ENCODE data around the gene WDFY4. TPM values are rescaled to one million over a fixed set of nuclear protein-coding genes. Genes with fewer than 3 reads are reported as not detected.
A peak's percentile ranks its signal among the peaks of the same experiment; 100 is the strongest.

WDFY4 gene
- total and polyA plus RNA-seq, 4 donors: 3.1 to 3.8 (median 3.5) TPM

DNA sequence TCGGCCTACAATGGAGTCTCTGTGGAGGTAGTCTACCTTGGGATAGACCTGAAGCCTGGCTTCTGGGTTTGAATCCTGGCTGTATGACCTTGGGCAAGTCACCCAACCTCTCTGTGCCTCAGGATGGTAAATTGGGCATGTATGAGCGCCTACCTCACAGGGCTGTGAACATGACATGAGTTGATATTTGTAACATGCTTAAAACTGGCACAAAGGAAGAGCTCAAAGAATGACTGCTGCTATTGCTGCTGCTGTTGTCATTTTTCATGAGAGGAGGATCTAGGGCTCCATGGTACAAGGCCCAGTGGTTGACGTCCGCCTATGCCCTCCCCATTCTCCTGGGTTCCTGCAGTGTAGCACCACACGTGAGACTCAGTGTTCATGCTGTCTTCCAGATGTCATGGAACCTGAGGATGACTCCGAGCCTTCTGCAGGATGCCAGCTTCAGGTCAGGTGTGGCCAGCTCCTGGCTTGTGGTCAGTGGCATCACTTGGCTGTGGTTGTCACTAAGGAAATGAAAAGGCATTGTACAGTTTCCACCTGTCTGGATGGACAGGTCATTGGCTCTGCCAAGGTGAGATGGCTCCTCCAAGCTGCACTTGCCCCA, 95.0 kb downstream of the WDFY4 start:
- H3K27me3 ChIP-seq (ENCODE audit: control insufficient read depth, insufficient read depth, low read length): no peaks in the 10 kb centered on the region
- no peaks in the 10 kb centered on the region for H3K36me3 ChIP-seq (ENCODE audit: control insufficient read depth, insufficient read depth, low read length)
- no peak overlapping the region for H3K4me3 ChIP-seq (ENCODE audit: low read depth, low read length)
- WGBS (ENCODE audit: insufficient coverage): 91% methylated on average over 6 of the region's 6 CpGs
- H3K4me1 ChIP-seq (ENCODE audit: control insufficient read depth, insufficient read depth, low read length): peaks cover 5% of the 10 kb centered on the region
- no peak overlapping the region for H3K27ac ChIP-seq (ENCODE audit: low read depth, low read length)
- no peaks in the 10 kb centered on the region for H3K9me3 ChIP-seq (ENCODE audit: control insufficient read depth, insufficient read depth, low read length)
- DNase-seq (ENCODE audit: low read depth in 4 of 6, low spot score in 6 of 6): no peak

DNA sequence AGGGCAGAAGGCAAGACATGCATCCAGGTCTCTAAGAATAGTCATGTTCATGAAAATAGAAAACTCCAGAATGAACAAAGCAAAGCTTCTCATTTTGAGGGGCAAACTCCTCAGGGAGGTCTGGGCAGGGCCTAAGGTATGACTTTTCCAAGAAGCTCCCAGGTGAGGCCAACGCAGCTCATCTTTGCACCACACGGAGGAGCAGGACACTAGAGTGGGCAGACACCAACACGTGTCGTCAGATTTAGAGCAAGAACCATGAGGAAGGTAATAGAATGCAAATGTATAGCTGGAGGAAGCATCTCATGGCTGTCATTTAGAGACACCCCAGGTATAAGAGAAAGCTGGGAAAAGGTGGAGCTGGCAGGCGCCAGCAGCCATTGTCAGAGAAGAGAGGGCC, 95.7 kb downstream of the WDFY4 start:
- Histone ChIP-seq H3K4me1 (ENCODE audit: control insufficient read depth, insufficient read depth, low read length) (peaks cover 5% of the 10 kb centered on the region), H3K36me3 (ENCODE audit: control insufficient read depth, insufficient read depth, low read length) (no peaks in the 10 kb centered on the region), H3K27ac (ENCODE audit: low read depth, low read length) (no peak overlapping the region), H3K9me3 (ENCODE audit: control insufficient read depth, insufficient read depth, low read length) (no peaks in the 10 kb centered on the region), H3K4me3 (ENCODE audit: low read depth, low read length) (no peak overlapping the region), H3K27me3 (ENCODE audit: control insufficient read depth, insufficient read depth, low read length) (no peaks in the 10 kb centered on the region)
- no peak for DNase-seq (ENCODE audit: low read depth in 4 of 6, low spot score in 6 of 6)
- WGBS (ENCODE audit: insufficient coverage): 96% methylated on average over 5 of the region's 5 CpGs

DNA sequence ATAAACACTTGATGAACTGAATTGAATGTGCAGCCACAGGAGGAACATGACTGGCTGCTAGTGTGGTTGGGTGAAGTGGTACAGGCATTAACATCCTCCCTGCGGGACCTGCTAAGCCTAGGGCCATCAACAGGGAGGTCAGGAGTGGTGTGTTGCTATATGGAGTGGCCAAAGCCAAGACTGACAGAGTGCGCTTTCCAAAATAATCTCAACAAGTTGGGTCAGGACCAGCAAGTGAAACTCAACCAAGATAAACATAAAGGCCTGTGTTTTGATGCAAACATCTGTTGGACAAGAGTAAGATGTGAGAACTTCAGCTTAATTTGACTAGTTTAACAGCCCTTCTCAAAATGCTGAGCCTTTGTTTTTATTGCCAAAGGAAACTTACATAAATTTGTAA, 97.7 kb downstream of the WDFY4 start:
- peak in 1 of 6 donors; percentile 64 for DNase-seq (ENCODE audit: low read depth in 4 of 6, low spot score in 6 of 6)
- no CpG with 5 or more reads among the region's 2 CpGs for WGBS (ENCODE audit: insufficient coverage)
- Histone ChIP-seq H3K4me3 (ENCODE audit: low read depth, low read length) (no peak overlapping the region), H3K4me1 (ENCODE audit: control insufficient read depth, insufficient read depth, low read length) (no peaks in the 10 kb centered on the region), H3K27ac (ENCODE audit: low read depth, low read length) (no peak overlapping the region), H3K36me3 (ENCODE audit: control insufficient read depth, insufficient read depth, low read length) (no peaks in the 10 kb centered on the region), H3K9me3 (ENCODE audit: control insufficient read depth, insufficient read depth, low read length) (no peaks in the 10 kb centered on the region), H3K27me3 (ENCODE audit: control insufficient read depth, insufficient read depth, low read length) (no peaks in the 10 kb centered on the region)

DNA sequence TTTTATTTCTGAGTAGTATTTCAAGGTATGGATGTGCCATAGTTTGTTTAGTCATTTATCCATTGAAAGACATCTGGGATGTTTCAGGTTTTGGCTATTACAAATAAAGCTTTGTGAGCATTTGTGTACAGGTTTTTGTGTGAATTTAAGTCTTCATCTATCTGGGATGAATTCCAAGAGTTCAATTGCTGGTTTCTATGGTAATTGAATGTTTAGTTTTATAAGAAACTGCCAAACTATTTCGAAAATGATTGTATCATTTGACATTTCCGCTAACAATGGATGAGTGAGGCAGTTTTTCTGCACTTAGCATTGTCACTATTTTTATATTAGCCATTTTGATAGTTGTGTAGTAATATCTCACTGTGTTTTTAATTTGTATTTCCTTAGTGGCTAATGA, 99.4 kb downstream of the WDFY4 start:
- H3K4me3 ChIP-seq (ENCODE audit: low read depth, low read length): no peak overlapping the region
- no peak for DNase-seq (ENCODE audit: low read depth in 4 of 6, low spot score in 6 of 6)
- H3K4me1 ChIP-seq (ENCODE audit: control insufficient read depth, insufficient read depth, low read length): no peaks in the 10 kb centered on the region
- H3K36me3 ChIP-seq (ENCODE audit: control insufficient read depth, insufficient read depth, low read length): no peaks in the 10 kb centered on the region
- no peaks in the 10 kb centered on the region for H3K9me3 ChIP-seq (ENCODE audit: control insufficient read depth, insufficient read depth, low read length)
- H3K27ac ChIP-seq (ENCODE audit: low read depth, low read length): no peak overlapping the region
- no peaks in the 10 kb centered on the region for H3K27me3 ChIP-seq (ENCODE audit: control insufficient read depth, insufficient read depth, low read length)
- WGBS (ENCODE audit: insufficient coverage): no CpG with 5 or more reads among the region's 2 CpGs

DNA sequence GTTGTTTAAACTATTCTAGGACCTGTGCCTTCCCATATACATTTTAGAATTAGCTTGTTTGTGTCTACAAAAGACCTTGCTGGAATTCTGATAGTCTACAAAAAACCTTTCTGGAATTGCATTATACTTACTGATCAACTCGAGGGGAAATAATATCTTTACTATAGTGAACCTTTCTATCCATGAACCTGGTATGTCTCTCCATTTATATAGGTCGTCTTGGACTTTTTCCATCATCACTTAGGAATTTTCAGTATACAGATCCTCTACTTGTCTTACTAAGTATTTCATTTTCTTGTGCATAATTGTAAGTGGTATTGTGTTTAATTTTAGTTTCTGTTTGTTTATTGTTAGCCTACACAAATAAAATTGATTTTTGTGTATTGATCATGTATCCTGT, 101.1 kb downstream of the WDFY4 start:
- H3K4me3 ChIP-seq (ENCODE audit: low read depth, low read length): no peak overlapping the region
- WGBS (ENCODE audit: insufficient coverage): no CpG with 5 or more reads among the region's 2 CpGs
- H3K9me3 ChIP-seq (ENCODE audit: control insufficient read depth, insufficient read depth, low read length): no peaks in the 10 kb centered on the region
- no peaks in the 10 kb centered on the region for H3K36me3 ChIP-seq (ENCODE audit: control insufficient read depth, insufficient read depth, low read length)
- no peak for DNase-seq (ENCODE audit: low read depth in 4 of 6, low spot score in 6 of 6)
- H3K27me3 ChIP-seq (ENCODE audit: control insufficient read depth, insufficient read depth, low read length): no peaks in the 10 kb centered on the region
- peaks cover 5% of the 10 kb centered on the region for H3K4me1 ChIP-seq (ENCODE audit: control insufficient read depth, insufficient read depth, low read length)
- H3K27ac ChIP-seq (ENCODE audit: low read depth, low read length): no peak overlapping the region

DNA sequence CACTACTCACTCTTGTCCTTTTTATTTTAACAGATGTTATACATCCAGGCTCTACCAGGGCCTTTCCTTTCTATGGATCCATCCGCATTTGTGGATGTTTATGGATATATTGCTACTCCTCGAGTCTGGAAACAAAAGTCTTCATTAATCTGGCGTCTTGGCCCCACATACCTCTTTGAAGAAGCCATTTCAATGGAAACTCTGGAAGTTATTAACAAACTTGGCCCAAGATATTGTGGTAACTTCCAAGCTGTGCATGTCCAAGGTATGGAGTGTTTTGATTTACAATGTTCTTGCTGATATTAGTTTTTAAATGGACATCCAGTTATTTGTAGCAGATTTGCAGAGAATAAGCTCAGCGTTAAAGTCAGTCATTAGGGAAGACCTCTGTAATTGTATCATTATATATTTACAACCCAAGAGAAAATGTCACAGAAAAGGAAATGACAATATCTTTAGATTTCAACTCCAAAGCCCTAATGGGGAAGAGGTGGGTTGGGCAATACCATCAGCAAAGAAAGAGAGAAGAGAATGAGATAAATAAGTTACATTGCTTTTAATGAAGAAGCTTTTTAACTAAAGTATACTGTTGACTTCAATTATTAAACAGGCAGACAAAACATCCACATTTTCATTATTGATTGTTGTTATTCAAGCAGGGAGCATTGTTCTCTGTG, 102.1 kb downstream of the WDFY4 start:
- Histone ChIP-seq H3K4me3 (ENCODE audit: low read depth, low read length) (no peak overlapping the region), H3K9me3 (ENCODE audit: control insufficient read depth, insufficient read depth, low read length) (no peaks in the 10 kb centered on the region), H3K27ac (ENCODE audit: low read depth, low read length) (no peak overlapping the region), H3K36me3 (ENCODE audit: control insufficient read depth, insufficient read depth, low read length) (no peaks in the 10 kb centered on the region), H3K4me1 (ENCODE audit: control insufficient read depth, insufficient read depth, low read length) (peaks cover 5% of the 10 kb centered on the region), H3K27me3 (ENCODE audit: control insufficient read depth, insufficient read depth, low read length) (no peaks in the 10 kb centered on the region)
- 90% methylated on average over 2 of the region's 4 CpGs for WGBS (ENCODE audit: insufficient coverage)
- no peak for DNase-seq (ENCODE audit: low read depth in 4 of 6, low spot score in 6 of 6)

DNA sequence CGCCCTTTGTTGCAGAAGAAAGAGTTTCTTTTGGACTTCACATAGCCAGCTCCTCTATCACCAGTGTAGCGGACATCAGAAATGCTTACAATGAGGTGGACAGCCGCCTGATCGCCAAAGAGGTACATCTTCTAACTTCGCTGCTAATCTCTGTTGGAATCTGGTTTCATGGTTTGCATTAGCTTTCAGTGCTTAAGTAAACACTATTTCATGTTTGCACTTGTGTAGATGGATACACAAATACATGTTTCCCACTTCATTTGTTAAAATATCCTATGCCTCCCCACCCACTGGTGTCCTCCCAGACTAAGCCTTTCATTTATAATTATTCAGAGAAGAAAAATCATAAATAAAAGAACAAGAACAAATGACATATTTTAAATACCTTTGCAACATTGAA, 103.9 kb downstream of the WDFY4 start:
- no peak for DNase-seq (ENCODE audit: low read depth in 4 of 6, low spot score in 6 of 6)
- H3K9me3 ChIP-seq (ENCODE audit: control insufficient read depth, insufficient read depth, low read length): no peaks in the 10 kb centered on the region
- no peaks in the 10 kb centered on the region for H3K36me3 ChIP-seq (ENCODE audit: control insufficient read depth, insufficient read depth, low read length)
- H3K4me1 ChIP-seq (ENCODE audit: control insufficient read depth, insufficient read depth, low read length): peaks cover 5% of the 10 kb centered on the region
- H3K27ac ChIP-seq (ENCODE audit: low read depth, low read length): no peak overlapping the region
- 80% methylated on average over 2 of the region's 5 CpGs for WGBS (ENCODE audit: insufficient coverage)
- no peak overlapping the region for H3K4me3 ChIP-seq (ENCODE audit: low read depth, low read length)
- H3K27me3 ChIP-seq (ENCODE audit: control insufficient read depth, insufficient read depth, low read length): no peaks in the 10 kb centered on the region

DNA sequence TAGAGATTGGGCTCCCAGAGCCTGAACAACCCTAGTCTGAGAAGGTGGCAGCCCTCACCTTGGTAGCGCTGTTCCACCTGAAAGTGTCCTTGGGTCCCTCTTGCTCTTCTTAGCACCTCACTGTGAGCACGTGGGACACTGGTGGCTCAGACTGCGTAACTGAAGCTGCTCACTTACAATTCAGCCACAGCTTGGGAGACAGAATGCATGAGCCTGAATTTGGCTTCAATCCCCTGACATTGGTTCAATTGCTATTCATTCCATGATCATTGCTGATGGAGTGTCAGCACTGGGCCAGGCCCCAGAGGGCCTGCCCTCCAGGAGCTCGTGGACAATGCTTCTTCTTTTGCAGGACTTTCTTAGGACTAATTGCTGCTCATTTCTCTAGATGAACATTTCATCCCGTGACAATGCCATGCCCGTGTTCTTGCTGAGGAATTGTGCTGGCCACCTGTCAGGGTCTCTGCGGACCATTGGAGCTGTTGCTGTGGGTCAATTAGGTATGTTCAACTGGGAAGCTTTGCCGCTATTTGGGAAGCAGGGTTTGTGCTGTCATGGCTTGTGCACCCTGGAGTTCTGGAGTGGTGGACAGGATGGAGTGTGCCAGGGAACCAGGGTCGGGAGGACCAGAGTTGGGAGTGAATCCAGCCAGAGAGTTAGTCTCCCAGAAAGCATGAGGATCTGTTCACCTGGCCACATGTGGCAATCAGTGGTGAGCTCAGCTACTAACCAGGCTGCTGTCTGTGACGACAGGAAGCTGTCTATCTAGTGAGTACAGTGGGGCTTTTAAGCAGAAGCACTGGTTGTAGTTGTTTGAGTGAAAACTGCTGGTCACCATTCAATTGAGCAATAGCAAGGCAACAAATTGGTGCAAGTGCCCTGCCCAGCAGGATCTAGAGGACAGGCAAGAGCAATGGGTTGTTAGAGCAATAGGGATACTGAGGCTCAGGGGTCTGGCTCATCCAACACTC, 105.1 kb downstream of the WDFY4 start:
- Histone ChIP-seq H3K36me3 (ENCODE audit: control insufficient read depth, insufficient read depth, low read length) (no peaks in the 10 kb centered on the region), H3K4me3 (ENCODE audit: low read depth, low read length) (no peak overlapping the region), H3K4me1 (ENCODE audit: control insufficient read depth, insufficient read depth, low read length) (peaks cover 5% of the 10 kb centered on the region), H3K27me3 (ENCODE audit: control insufficient read depth, insufficient read depth, low read length) (no peaks in the 10 kb centered on the region), H3K9me3 (ENCODE audit: control insufficient read depth, insufficient read depth, low read length) (no peaks in the 10 kb centered on the region), H3K27ac (ENCODE audit: low read depth, low read length) (no peak overlapping the region)
- peak in 1 of 6 donors; percentile 71 for DNase-seq (ENCODE audit: low read depth in 4 of 6, low spot score in 6 of 6)
- 76% methylated on average over 10 of the region's 10 CpGs for WGBS (ENCODE audit: insufficient coverage)

DNA sequence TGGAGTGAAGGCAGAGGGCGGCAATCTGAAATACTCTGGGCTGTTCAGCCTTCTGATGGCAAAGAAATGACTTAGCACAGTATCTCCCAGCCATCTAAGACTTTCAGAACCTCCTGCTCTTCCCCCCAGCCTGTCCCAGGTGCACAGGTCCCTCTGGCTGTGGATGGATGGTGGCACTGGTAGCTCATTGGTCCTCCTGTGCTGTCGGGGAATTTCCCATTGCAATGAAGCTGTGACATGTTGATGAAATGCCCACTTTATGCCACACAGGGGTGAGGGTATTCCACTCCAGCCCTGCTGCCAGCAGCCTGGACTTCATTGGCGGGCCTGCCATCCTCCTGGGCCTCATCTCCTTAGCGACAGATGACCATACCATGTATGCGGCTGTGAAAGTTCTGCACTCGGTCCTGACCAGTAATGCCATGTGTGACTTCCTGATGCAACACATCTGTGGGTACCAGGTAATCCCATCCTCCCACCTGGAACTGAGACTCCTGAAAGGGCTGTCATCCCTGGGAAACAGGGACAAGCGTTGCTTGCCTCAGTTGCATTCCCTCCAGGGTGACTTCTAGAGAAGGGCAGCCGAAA, 105.9 kb downstream of the WDFY4 start:
- no peaks in the 10 kb centered on the region for H3K27me3 ChIP-seq (ENCODE audit: control insufficient read depth, insufficient read depth, low read length)
- H3K27ac ChIP-seq (ENCODE audit: low read depth, low read length): no peak overlapping the region
- H3K4me3 ChIP-seq (ENCODE audit: low read depth, low read length): no peak overlapping the region
- peaks cover 5% of the 10 kb centered on the region for H3K4me1 ChIP-seq (ENCODE audit: control insufficient read depth, insufficient read depth, low read length)
- H3K36me3 ChIP-seq (ENCODE audit: control insufficient read depth, insufficient read depth, low read length): no peaks in the 10 kb centered on the region
- WGBS (ENCODE audit: insufficient coverage): 92% methylated on average over 8 of the region's 8 CpGs
- no peaks in the 10 kb centered on the region for H3K9me3 ChIP-seq (ENCODE audit: control insufficient read depth, insufficient read depth, low read length)
- no peak for DNase-seq (ENCODE audit: low read depth in 4 of 6, low spot score in 6 of 6)

Measured in spinal cord (tissue), 10 donors.